Measurements from ENCODE around the gene TMCC1.
"Not testable (repeated sequence)": the region's sequence is repeated elsewhere in the genome, so short reads cannot be mapped to it uniquely, and the experiment has no call there.

TMCC1 gene

DNA sequence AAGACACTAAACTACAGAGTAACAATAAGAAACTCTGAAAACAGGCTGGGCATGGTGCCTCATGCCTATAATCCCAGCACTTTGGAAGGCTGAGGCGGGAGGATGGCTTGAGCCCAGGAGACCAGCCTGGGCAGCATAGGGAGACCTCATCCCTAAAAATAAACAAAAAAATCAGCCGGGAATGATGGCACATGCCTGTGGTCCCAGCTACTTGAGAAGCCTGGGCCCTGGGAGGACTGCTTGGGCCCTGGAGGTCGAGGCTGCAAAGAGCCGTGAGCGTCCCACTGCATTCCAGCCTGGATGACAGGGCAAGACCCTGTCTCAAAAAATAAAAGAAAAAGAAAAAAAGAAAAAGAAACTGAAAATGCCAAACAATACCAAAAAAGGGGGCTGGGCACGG lies 55.4 kb downstream of the TMCC1 start:
- DNase-seq (ENCODE audit: low read depth), result no peak
- TF ChIP-seq, protein P1, sequence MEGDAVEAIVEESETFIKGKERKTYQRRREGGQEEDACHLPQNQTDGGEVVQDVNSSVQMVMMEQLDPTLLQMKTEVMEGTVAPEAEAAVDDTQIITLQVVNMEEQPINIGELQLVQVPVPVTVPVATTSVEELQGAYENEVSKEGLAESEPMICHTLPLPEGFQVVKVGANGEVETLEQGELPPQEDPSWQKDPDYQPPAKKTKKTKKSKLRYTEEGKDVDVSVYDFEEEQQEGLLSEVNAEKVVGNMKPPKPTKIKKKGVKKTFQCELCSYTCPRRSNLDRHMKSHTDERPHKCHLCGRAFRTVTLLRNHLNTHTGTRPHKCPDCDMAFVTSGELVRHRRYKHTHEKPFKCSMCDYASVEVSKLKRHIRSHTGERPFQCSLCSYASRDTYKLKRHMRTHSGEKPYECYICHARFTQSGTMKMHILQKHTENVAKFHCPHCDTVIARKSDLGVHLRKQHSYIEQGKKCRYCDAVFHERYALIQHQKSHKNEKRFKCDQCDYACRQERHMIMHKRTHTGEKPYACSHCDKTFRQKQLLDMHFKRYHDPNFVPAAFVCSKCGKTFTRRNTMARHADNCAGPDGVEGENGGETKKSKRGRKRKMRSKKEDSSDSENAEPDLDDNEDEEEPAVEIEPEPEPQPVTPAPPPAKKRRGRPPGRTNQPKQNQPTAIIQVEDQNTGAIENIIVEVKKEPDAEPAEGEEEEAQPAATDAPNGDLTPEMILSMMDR (IDR thresholded peaks at IDR 0.05; ENCODE audit: control insufficient read depth, extremely low read depth, insufficient read depth), result no peak
- H3K4me3 ChIP-seq (ENCODE audit: low read depth, low read length), result no peak overlapping the region

GRCh38 chr3:129837065-129837642 lies 56.4 kb downstream of the TMCC1 start:
- DNase-seq (ENCODE audit: low read depth), result no peak
- TF ChIP-seq, protein P1 (IDR thresholded peaks at IDR 0.05; ENCODE audit: control insufficient read depth, extremely low read depth, insufficient read depth), result no peak
- no peak overlapping the region for H3K4me3 ChIP-seq (ENCODE audit: low read depth, low read length)

- no peak for DNase-seq (ENCODE audit: low read depth)
These were observed 57.0 kb downstream of the TMCC1 start for GRCh38 chr3:129836381-129837064.

DNA sequence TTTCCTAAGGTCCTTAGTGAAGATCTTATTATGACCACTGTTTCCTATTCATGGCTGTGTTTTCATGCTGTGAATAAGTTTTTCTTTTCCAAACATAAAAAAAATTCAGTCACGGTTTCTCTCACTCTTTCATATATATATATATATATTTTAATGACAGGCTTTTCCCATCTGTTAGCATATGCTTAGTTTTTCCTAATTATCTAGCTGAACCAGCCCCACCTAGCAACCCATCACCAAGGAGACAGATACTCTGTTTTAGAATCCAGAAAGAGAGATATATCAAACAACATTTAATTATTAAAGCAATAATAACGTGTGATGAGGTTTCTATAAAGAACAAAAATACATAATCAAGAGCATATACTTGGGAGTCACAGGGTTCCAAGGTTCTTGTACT lies 58.3 kb downstream of the TMCC1 start:
- H3K4me3 ChIP-seq (ENCODE audit: low read depth, low read length), result no peak overlapping the region
- TF ChIP-seq, protein P1 (IDR thresholded peaks at IDR 0.05; ENCODE audit: control insufficient read depth, extremely low read depth, insufficient read depth), result no peak
- no peak for DNase-seq (ENCODE audit: low read depth)

More at GRCh38 chr3:129836381-129837064, 57.0 kb downstream of the TMCC1 start:
- TF ChIP-seq, protein P1 (IDR thresholded peaks at IDR 0.05; ENCODE audit: control insufficient read depth, extremely low read depth, insufficient read depth), result no peak
- H3K4me3 ChIP-seq (ENCODE audit: low read depth, low read length), result no peak overlapping the region

GRCh38 chr3:129834580-129834979 lies 58.9 kb downstream of the TMCC1 start:
- H3K4me3 ChIP-seq (ENCODE audit: low read depth, low read length), result no peak overlapping the region
- TF ChIP-seq, protein P1 (IDR thresholded peaks at IDR 0.05; ENCODE audit: control insufficient read depth, extremely low read depth, insufficient read depth), result no peak
- no peak for DNase-seq (ENCODE audit: low read depth)

GRCh38 chr3:129831942-129832341 lies 61.6 kb downstream of the TMCC1 start:
- not testable (repeated sequence) for DNase-seq (ENCODE audit: low read depth); H3K4me3 ChIP-seq (ENCODE audit: low read depth, low read length)

GRCh38 chr3:129831503-129831902 lies 62.0 kb downstream of the TMCC1 start:
- DNase-seq (ENCODE audit: low read depth), result no peak
- H3K4me3 ChIP-seq (ENCODE audit: low read depth, low read length), result no peak overlapping the region
- TF ChIP-seq, protein P1 (IDR thresholded peaks at IDR 0.05; ENCODE audit: control insufficient read depth, extremely low read depth, insufficient read depth), result no peak

All from LNCaP clone FGC (cell line).